ENCODE data around the gene EFNA5.

The EFNA5 gene

GRCh38 chr5:107567901-107568671 lies 102.7 kb downstream of the EFNA5 start:
- no peak for DNase-seq

GRCh38 chr5:107566986-107567385 lies 103.8 kb downstream of the EFNA5 start:
- no peak for DNase-seq

- DNase-seq: no peak
These were observed 104.7 kb downstream of the EFNA5 start for GRCh38 chr5:107565791-107566767.

GRCh38 chr5:107564931-107565372 lies 105.8 kb downstream of the EFNA5 start:
- no peak for DNase-seq

- DNase-seq: no peak
These were observed 106.7 kb downstream of the EFNA5 start for GRCh38 chr5:107563959-107564544.

GRCh38 chr5:107560377-107560776 lies 110.4 kb downstream of the EFNA5 start:
- DNase-seq: no peak

- DNase-seq: no peak
These were observed 111.8 kb downstream of the EFNA5 start for GRCh38 chr5:107558823-107559375.

- no peak for DNase-seq
These were observed 113.6 kb downstream of the EFNA5 start for GRCh38 chr5:107557051-107557658.

GRCh38 chr5:107556575-107556974 lies 114.2 kb downstream of the EFNA5 start:
- DNase-seq: no peak

- DNase-seq: no peak
These were observed 115.2 kb downstream of the EFNA5 start for GRCh38 chr5:107555425-107556090.

- DNase-seq: no peak
These were observed 115.8 kb downstream of the EFNA5 start for GRCh38 chr5:107554776-107555424.

GRCh38 chr5:107553117-107553555 lies 117.6 kb downstream of the EFNA5 start:
- DNase-seq: no peak

- no peak for DNase-seq
These were observed 119.6 kb downstream of the EFNA5 start for GRCh38 chr5:107551088-107551487.

GRCh38 chr5:107549567-107549966 lies 121.2 kb downstream of the EFNA5 start:
- DNase-seq: no peak

- no peak for DNase-seq
These were observed 122.3 kb downstream of the EFNA5 start for GRCh38 chr5:107548477-107548876.

- no peak for DNase-seq
These were observed 124.0 kb downstream of the EFNA5 start for GRCh38 chr5:107546719-107547118.

GRCh38 chr5:107545486-107545885 lies 125.3 kb downstream of the EFNA5 start:
- no peak for DNase-seq

- DNase-seq: no peak
These were observed 125.8 kb downstream of the EFNA5 start for GRCh38 chr5:107544967-107545366.

GRCh38 chr5:107544476-107544875 lies 126.3 kb downstream of the EFNA5 start:
- no peak for DNase-seq

GRCh38 chr5:107543868-107544267 lies 126.9 kb downstream of the EFNA5 start:
- DNase-seq: no peak

GRCh38 chr5:107542831-107543231 lies 127.9 kb downstream of the EFNA5 start:
- DNase-seq: no peak
